Stimulated activated CD4-positive, alpha-beta T cell treated with anti-CD3 and anti-CD28 coated beads, Interleukin-15, amount 100 ng/mL, for 48 hours (primary cell): Measurements from ENCODE around the gene SLC2A8.

Source experiments
- DNase-seq, 2 donors: peaks; one replicate each; pipeline ENCODE4 v3.0.0-alpha.2; 2020; ENCODE audit warnings: low read depth in 2 of 2

SLC2A8 gene

DNA sequence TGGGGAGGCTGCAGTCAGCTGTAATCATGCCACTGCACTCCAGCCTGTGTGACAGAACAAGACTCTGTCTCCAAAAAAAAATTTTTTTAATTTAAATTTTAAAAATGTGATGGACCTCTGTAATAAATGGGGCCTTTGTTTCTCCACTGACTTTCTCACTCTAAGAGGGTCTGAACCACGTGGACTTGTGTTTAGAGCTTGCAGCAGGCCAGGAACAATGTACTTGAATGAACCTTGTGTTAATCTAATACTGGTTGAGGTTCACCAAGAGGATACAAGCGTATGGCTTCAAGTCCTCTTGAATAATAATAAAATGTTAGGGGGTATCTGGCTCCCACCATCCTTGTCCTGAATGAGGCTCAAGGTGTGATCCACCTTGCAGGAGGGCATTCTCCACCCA lies 14.4 kb upstream of the SLC2A8 start:
- DNase-seq = no peak

GRCh38 chr9:127384016-127384730 lies 12.8 kb upstream of the SLC2A8 start:
- DNase-seq = no peak

DNA sequence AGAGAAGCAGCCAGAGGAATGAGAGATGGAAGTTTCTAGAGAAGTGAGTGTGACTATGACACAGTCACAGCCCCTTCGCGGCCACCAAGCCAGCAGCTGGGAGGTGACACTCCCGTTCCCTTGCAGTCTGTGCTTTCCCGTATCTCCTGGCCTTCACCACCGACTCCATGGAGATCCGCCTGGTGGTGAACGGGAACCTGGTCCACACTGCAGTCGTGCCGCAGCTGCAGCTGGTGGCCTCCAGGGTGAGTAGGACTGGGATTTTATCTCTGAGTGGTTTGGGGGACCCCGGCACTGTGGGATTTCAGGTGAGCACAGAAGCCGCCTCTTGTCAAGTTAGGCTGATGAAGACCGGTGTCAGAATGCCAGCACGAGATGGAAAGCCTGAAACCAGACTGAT lies 12.1 kb upstream of the SLC2A8 start:
- no peak for DNase-seq

DNA sequence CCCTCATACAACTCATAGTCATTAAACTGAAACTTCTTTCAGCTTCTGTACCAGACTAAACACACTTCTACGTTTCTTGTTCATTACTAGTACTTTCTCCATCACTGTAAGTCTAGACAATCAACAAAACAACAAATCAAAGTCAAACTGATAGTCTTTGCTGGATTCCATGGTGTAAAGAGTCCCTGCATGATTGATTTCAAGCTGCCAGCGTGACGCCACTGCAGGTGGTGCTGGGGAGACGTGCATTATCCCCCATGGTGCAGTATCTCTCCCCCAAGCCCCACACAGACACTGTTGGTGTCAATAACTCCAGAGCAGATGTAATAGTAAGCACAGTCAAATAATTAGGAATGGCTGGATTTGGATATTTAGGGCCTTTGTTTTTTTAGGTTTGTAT lies 10.7 kb upstream of the SLC2A8 start:
- no peak for DNase-seq

- DNase-seq = no peak
Measured at GRCh38 chr9:127386981-127387380, 10.0 kb upstream of the SLC2A8 start.

DNA sequence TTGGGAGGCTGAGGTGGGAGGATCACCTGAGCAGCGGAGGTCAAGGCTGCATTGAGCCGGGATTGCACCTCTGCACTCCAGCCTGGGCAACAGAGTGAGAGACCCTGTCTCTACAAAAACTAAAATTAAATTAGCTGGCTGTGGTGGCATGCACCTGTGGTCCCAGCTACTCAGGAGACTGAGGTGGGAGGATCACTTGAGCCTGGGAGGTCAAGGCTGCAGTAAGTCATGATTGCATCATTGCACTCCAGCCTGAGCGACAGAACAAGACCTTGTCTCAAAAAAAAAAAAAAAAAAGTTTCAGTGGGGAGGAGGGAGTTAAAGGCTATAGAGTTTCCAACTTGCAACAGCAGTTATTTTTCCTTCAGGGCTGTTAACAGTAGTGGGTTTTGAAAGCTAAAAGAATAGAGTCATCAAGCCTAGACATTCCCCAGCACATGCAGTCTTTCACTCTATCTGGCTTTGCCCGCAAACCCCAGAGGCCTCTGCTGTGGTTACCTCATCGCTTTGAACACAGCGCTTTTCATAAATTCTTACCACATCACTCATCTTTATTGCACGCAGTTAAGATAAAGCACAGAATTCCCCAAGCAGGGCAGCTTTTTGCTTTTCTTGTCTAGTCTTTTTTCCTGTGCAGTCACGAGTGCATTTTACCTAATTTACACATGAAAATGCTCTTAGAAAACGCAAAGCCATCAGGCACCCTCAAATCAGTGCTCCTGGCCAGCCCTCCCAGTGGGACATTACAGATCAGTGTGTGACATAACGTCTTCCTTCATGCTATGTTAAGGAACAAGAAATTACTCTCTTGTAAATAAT lies 8.7 kb upstream of the SLC2A8 start:
- DNase-seq = peak; percentile 70 to 74

- DNase-seq = no peak
Measured at GRCh38 chr9:127388856-127389238, 8.1 kb upstream of the SLC2A8 start.

DNA sequence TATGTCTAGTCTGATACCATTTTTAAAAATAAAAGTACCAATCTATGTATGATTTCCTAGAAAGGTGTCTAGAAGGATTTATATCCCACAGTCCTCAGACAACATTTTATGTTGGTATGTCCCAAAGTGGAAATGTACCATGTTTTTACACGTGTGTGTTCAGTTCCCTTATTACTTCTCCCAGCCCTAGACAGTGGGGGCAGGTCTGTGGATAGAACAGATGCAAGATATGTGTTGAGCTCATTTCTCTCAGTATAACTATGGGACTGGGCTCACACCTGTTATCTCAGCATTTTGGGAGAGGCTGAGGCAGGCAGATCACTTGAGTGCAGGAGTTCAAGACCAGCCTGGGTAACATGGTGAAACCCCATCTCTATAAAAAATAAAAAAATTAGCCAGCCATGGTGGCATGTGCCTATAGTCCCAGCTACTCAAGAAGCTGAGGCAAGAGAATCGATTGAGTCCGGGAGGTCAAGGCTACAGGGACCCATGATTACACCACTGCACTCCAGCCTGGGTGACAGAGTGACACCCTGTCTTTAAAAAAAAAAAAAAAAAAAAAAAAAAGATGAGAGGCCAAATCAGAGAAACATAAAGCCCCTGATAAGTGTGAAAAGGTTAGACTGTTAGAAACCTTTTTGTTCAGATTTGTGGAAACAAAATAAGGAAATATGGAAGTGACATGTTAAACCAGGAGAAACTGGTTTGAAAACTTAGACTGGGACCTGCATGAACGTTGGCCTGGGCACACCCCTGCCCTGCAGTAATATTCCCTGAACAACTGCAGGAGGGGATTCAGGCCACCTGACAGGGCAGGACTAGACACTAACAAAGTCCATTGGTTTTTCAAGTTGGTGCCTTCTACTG lies 7.4 kb upstream of the SLC2A8 start:
- no peak for DNase-seq

- no peak for DNase-seq
Measured at GRCh38 chr9:127390248-127390545, 6.8 kb upstream of the SLC2A8 start.

- DNase-seq = no peak
Measured at GRCh38 chr9:127390563-127390962, 6.4 kb upstream of the SLC2A8 start.

DNA sequence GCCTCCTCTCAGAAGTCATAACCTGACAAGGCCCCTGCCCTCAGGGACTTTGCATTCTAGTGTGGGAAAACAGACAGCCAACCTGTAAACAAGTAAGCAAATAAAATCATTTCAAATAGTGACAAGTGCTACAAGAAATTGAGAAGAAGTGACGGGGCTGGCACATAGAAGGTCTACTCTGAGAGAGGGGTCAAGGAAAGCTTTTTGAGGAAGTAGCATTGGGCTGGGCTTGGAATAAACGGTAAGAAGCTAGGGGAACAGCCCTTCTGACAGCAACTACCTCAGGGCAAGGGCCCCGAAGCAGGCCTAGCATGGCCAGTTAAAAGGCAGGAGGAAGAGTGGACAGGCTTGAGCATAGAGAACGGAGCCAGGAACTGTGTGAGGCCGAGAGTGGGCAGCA lies 4.8 kb upstream of the SLC2A8 start:
- no peak for DNase-seq

- DNase-seq = no peak
Measured at GRCh38 chr9:127392976-127393375, 4.0 kb upstream of the SLC2A8 start.

DNA sequence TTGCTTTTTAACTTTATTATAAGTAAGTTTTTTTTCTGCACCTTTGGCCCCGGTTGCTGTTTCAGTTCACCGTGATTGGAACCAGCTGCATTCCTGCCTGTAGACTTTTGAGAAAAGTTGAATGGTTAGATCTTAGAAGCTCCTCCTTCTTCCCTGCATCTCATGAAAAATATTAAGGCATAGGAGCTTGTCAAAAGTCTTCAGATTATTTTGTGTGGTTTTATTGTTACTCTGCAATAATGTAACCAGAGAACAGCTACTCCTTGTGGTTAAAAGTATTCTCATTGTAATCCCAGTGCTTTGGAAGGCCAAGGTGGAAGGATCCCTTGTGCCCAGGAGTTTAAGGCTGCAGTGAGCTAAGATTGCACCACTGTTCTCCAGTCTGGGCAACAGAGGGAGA lies 3.3 kb upstream of the SLC2A8 start:
- DNase-seq = no peak

GRCh38 chr9:127395497-127396252 lies 1.3 kb upstream of the SLC2A8 start:
- no peak for DNase-seq

DNA sequence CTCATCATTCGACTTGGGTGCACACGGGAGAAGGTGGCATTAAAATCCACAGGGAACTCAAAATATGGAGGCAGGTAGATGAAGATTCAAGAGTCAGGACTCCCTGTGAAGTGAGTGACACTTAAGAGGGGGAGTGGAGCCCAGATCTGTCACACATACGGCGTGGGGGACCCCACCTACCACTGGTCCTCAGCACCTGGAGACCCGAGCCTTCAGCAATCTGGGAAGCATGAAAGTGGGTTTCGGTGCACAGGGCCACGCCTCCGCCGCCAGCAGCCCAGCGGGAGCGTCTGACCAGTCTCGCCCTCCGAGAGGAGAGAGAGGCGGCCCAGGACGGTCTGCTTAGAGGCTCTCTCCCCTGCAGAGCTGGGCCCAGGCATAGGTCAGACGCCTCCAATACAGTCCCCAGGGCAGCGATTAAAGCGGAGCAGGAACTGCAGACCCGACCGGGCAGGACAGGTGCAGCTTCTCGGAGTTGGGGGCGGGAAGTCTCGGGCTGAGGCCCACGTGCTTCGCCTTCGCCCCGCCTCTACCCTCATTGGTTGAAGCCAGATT lies 639 bp upstream of the SLC2A8 start:
- no peak for DNase-seq

DNA sequence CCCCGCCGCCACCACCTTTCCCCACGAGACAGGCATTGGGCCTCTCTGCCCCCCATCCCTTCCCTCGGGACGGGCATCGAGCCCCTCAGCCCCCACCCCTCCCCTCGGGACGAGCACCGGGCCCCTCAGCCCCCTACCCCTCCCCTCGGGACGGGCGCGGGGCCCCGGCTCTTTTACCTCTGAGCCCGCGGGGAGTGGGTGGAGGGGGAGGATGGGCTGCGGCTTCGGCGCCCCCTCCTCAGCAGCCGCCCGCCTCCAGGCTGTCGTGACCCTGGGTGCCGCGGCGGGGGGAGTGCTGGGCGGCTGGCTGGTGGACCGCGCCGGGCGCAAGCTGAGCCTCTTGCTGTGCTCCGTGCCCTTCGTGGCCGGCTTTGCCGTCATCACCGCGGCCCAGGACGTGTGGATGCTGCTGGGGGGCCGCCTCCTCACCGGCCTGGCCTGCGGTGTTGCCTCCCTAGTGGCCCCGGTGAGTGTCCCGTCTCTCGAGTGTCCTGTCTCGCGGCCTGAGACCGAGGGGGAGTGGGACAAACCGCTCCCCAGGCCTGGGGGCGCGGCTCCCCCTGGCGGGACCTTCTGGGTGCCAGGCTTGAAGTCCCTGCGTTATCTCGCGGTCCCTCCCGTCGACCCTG lies 791 bp downstream of the SLC2A8 start:
- no peak for DNase-seq

- DNase-seq = no peak
Measured at GRCh38 chr9:127398275-127398647, 1.3 kb downstream of the SLC2A8 start.

DNA sequence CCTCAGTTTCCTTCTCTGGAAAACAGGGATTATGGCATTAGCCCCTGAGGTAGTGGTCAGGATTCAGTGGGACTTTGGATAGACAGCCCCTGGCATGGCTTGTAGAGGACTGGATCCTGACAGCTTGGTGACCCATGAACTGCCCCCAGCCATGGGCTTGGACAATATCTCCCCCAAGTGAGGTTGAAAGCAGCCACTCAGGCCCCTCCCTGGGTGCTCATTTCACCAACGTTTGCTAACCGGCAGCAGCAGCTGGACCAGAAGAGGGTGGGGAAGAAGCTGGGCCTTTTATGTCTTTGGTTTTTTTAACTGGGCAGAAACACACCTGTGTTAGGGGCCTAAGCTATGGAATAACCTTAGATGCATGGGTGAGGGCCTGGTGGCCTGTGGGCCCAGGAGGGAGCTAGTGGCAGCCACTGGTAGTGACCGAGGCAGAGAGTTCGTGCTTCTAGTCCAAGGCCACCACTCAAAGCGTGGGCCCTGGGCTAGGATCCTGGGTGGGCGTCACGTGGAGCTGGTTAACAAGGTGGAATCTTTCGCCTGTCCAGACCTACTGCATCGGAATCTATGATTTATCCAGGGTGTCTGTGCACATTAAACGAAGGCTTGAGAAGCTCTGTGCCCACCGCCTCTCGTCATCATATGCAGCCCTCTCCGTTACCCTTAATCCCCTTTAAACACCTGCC lies 1.9 kb downstream of the SLC2A8 start:
- no peak for DNase-seq

- no peak for DNase-seq
Measured at GRCh38 chr9:127399736-127400269, 2.8 kb downstream of the SLC2A8 start.

DNA sequence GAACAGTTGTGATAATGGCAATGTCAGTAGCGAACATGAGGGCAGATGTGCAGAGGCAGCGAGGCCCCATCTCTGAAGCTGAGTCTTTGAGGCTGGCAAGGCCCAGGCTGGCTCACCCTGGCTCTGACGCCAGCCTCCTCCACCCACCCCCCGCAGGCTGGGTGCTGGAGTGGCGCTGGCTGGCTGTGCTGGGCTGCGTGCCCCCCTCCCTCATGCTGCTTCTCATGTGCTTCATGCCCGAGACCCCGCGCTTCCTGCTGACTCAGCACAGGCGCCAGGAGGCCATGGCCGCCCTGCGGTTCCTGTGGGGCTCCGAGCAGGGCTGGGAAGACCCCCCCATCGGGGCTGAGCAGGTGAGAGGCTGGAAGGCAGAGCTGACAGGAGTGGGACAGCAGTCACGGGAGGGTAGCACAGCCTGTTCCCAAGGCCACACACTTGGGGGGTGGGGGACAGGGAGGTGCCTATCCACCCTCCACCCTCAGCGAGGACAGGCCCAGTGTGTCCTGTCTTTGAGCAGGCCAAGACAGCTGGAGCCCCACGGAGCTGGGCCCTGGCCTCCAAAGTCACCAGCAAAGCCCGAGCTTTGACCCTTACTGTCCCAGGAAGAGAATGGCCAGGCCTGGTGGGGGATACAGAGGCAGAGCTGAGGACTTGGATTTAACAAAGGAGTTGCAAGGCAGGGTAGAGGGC lies 5.6 kb downstream of the SLC2A8 start:
- no peak for DNase-seq
